GM23248 (cell line): Measurements from ENCODE around the gene TMEM178B. TPM values are rescaled to one million over a fixed set of nuclear protein-coding genes. Genes with fewer than 3 reads are reported as not detected.

ENCODE experiments used
- DNase-seq: peaks from one replicate; pipeline ENCODE4 v3.0.0-alpha.2; 2015
- H2AFZ ChIP-seq: fragments of 200-600 bp; sonication (generic); 2 replicates; pipeline ENCODE4 v1.6.1; 2016; ENCODE audit warnings: antibody characterized with exemption
- H3F3A ChIP-seq: fragments of 200-600 bp; sonication (generic); 2 replicates; pipeline ENCODE4 v1.6.1; 2016; ENCODE audit warnings: mild to moderate bottlenecking, antibody characterized with exemption, mixed run types; ENCODE audit not compliant: insufficient read depth
- H3K27ac ChIP-seq: fragments of 200-600 bp; sonication (generic); 2 replicates; pipeline ENCODE4 v1.5.1; 2016; ENCODE audit warnings: mild to moderate bottlenecking
- H3K27me3 ChIP-seq: fragments of 200-600 bp; sonication (generic); replicated peaks from 2 replicates; pipeline ENCODE4 v1.6.1; 2016; ENCODE audit warnings: mild to moderate bottlenecking; ENCODE audit not compliant: insufficient read depth
- H3K36me3 ChIP-seq: fragments of 200-600 bp; sonication (generic); 2 replicates; pipeline ENCODE4 v1.6.1; 2016; ENCODE audit warnings: low read depth, mild to moderate bottlenecking
- H3K4me1 ChIP-seq: fragments of 200-600 bp; sonication (generic); 2 replicates; pipeline ENCODE4 v1.6.1; 2016; ENCODE audit warnings: mild to moderate bottlenecking; ENCODE audit not compliant: insufficient read depth
- H3K4me2 ChIP-seq: fragments of 200-600 bp; sonication (generic); one replicate; pipeline ENCODE4 v1.6.1; 2016; ENCODE audit warnings: mild to moderate bottlenecking; ENCODE audit not compliant: unreplicated experiment
- H3K4me3 ChIP-seq: fragments of 200-600 bp; sonication (generic); 2 replicates; pipeline ENCODE4 v1.5.1; 2016; ENCODE audit warnings: mild to moderate bottlenecking
- H3K79me2 ChIP-seq: fragments of 200-600 bp; sonication (generic); 2 replicates; pipeline ENCODE4 v1.6.1; 2016; ENCODE audit warnings: mild to moderate bottlenecking; ENCODE audit not compliant: insufficient read depth
- H3K9ac ChIP-seq: fragments of 200-600 bp; sonication (generic); 2 replicates; pipeline ENCODE4 v1.6.1; 2016; ENCODE audit warnings: mild to moderate bottlenecking
- H3K9me2 ChIP-seq: fragments of 200-600 bp; sonication (generic); 2 replicates; pipeline ENCODE4 v1.6.1; 2016; ENCODE audit warnings: mixed run types, mild to moderate bottlenecking, moderate library complexity; ENCODE audit not compliant: insufficient read depth
- H3K9me3 ChIP-seq: fragments of 200-600 bp; sonication (generic); one replicate; pipeline ENCODE4 v1.6.1; 2017; ENCODE audit warnings: low read depth
- H4K20me1 ChIP-seq: fragments of 200-600 bp; sonication (generic); 2 replicates; pipeline ENCODE4 v1.6.0; 2016; ENCODE audit not compliant: insufficient read depth
- EZH2 ChIP-seq: fragments of 200-600 bp; sonication (generic); IDR thresholded peaks from 2 replicates; pipeline ENCODE4 v1.6.1; 2018; ENCODE audit warnings: antibody characterized with exemption, mild to moderate bottlenecking; ENCODE audit not compliant: insufficient read depth, poor library complexity, severe bottlenecking
- EZH2phosphoT487 ChIP-seq: fragments of 200-600 bp; sonication (generic); IDR thresholded peaks from 2 replicates; pipeline ENCODE4 v1.6.1; 2018; ENCODE audit warnings: antibody characterized with exemption, moderate library complexity, mild to moderate bottlenecking, low read depth; ENCODE audit not compliant: insufficient read depth
- WGBS, 2 experiments: methylation state at CpG; one replicate each; pipeline ENCODE4 v1.1.6; 2015 to 2017; ENCODE audit warnings: low lambda C conversion rate in 2 of 2, low coverage in 1 of 2; ENCODE audit errors: missing lambda C conversion rate in 2 of 2; 5-methylcytosine and 5-hydroxymethylcytosine counted together
- in situ Hi-C: fragments of 300-500 bp; cut with MboI; formaldehyde crosslinking; loops from 2 replicates; pipeline ENCODE4 v1.15.0; 2020
- polyA plus RNA-seq: library from polyadenylated mRNA; unstranded; fragments of >200 nt; fragmentation: Nextera tagmentation; extraction: Ambion mirVana; gene quantifications from 2 replicates; pipeline ENCODE4 v1.2.1, GENCODE V29; 2016
- total RNA-seq: library from RNA; depleted of rRNA; stranded (reverse); fragments of >200 nt; shearing (Covaris generic); gene quantifications from 2 replicates; pipeline ENCODE4 v1.2.3, GENCODE V29; 2014

TMEM178B gene
- total and polyA plus RNA-seq, 2 experiments from 2014 or later, result 0.05 to 0.22 TPM

- Histone ChIP-seq H3F3A (no peaks in the 10 kb centered on the region), H3K9me2 (no peaks in the 10 kb centered on the region), H3K4me3 (no peak overlapping the region), H2AFZ (no peak overlapping the region), H3K9me3 (no peaks in the 10 kb centered on the region), H3K36me3 (no peaks in the 10 kb centered on the region), H3K9ac (no peak overlapping the region), H4K20me1 (no peaks in the 10 kb centered on the region), H3K4me1 (no peaks in the 10 kb centered on the region), H3K4me2 (no peak overlapping the region), H3K27ac (no peak overlapping the region), H3K79me2 (no peaks in the 10 kb centered on the region), H3K27me3 (no peaks in the 10 kb centered on the region)
- TF ChIP-seq EZH2phosphoT487 (no peak), EZH2 (no peak)
- no peak for DNase-seq
- WGBS, 2 experiments, result 34 to 38% methylated on average over 5 of the region's 5 CpGs
- in situ Hi-C loops, result no loop called here
These were observed 371.1 kb downstream of the TMEM178B start for GRCh38 chr7:141444961-141445360.

DNA sequence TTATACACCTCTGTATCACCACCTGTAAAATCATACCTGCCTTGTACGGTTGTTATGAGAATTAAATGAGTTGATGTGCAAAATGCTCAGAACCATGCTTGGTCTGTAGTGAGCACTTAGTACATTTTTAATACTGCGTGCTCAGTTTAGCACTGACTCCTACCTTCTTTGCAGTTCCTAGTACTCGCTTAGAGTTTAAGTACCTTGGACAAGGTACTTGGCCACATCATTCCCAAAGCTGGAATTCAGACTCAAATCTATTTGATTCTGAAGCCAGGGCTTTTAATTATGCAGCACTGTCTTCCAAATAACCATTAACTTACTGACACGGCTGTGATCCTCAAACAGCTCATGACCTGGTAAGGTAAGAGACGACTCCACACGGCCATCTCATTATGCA lies 377.4 kb downstream of the TMEM178B start:
- Histone ChIP-seq H2AFZ (no peak overlapping the region), H3K4me2 (no peak overlapping the region), H3K9me2 (no peaks in the 10 kb centered on the region), H3K36me3 (no peaks in the 10 kb centered on the region), H3K9me3 (no peaks in the 10 kb centered on the region), H3K4me3 (no peak overlapping the region), H3K79me2 (no peaks in the 10 kb centered on the region), H3K4me1 (no peaks in the 10 kb centered on the region), H3F3A (no peaks in the 10 kb centered on the region), H3K27me3 (no peaks in the 10 kb centered on the region), H3K27ac (no peak overlapping the region), H3K9ac (no peak overlapping the region), H4K20me1 (no peaks in the 10 kb centered on the region)
- in situ Hi-C loops, result no loop called here
- no peak for DNase-seq
- no peak for TF ChIP-seq EZH2phosphoT487
- TF ChIP-seq EZH2, result no peak
- WGBS, 2 experiments, result 22 to 24% methylated on average over 6 of the region's 6 CpGs

DNA sequence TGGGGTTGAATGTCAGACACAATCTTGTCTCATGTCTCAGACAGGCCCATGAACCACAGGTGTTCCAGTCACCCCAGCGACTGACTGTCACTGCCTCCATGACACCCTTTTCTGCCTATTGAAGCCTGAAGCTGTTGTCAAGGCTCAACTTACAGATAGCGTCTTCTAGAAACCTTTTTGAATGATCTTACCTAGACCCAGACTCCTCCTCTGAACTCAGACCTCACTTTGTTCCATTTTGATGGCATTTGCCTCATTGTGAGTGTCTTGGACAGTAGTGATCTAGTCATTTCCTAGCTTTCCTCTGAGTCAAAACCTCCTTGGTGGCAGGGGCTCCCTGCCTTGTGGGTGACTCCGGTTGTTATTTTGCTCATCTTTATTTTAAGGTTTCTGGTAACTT lies 379.0 kb downstream of the TMEM178B start:
- Histone ChIP-seq H2AFZ (no peak overlapping the region), H3K27me3 (no peaks in the 10 kb centered on the region), H4K20me1 (no peaks in the 10 kb centered on the region), H3K9ac (no peak overlapping the region), H3K4me3 (no peak overlapping the region), H3K4me1 (no peaks in the 10 kb centered on the region), H3K79me2 (no peaks in the 10 kb centered on the region), H3K36me3 (no peaks in the 10 kb centered on the region), H3K9me3 (no peaks in the 10 kb centered on the region), H3K27ac (no peak overlapping the region), H3F3A (no peaks in the 10 kb centered on the region), H3K9me2 (no peaks in the 10 kb centered on the region), H3K4me2 (no peak overlapping the region)
- in situ Hi-C loops, result no loop called here
- 22 to 31% methylated on average over 3 of the region's 3 CpGs for WGBS, 2 experiments
- DNase-seq, result no peak
- no peak for TF ChIP-seq EZH2phosphoT487
- no peak for TF ChIP-seq EZH2

DNA sequence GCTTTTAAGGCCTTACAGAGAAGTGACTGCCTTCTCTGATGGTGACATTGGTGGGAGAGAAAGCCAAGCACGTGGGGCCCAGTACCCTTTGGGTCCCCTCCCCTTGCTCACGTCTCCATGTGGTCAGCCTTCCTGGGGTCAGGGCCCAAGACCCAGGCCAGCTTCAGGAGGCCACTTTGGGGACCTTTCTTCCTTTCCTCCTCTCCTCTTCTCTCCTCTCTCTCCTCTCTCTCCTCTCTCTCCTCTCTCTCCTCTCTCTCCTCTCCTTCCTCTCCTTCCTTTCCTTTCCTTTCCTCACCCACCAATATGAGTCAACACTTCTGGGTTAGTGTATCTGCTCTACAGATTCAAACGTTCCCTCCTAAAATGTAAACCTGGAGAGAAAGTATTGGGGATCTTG lies 380.5 kb downstream of the TMEM178B start:
- H2AFZ ChIP-seq, result no peak overlapping the region
- in situ Hi-C loops, result no loop called here
- 3 to 5% methylated on average over 3 of the region's 3 CpGs for WGBS, 2 experiments

DNA sequence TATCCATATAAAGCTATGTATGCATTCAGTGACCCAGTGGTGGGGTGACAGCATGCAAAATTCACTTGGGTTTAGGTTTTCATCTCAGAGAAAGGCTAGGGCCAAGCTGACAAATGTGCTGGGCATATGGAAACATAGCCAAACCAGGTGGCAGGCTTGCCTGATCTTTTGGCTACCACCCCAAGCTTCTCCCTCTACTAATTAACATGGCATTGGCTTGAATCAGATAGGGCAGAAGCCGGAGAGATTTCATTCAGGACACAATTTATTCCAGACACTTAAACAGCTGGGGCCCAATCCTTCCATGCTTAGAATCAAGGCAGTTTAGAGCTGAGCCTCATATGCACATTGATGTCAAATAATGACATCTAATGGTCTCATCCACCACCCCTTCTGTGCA lies 381.9 kb downstream of the TMEM178B start:
- no peak for TF ChIP-seq EZH2phosphoT487
- TF ChIP-seq EZH2, result no peak
- 21 to 45% methylated on average over 1 of the region's 1 CpG for WGBS, 2 experiments
- no peaks in the 10 kb centered on the region for H3K4me1 ChIP-seq
- H3K79me2 ChIP-seq, result no peaks in the 10 kb centered on the region
- no peak overlapping the region for H2AFZ ChIP-seq
- H3K9ac ChIP-seq, result no peak overlapping the region
- no peaks in the 10 kb centered on the region for H3F3A ChIP-seq
- H3K4me3 ChIP-seq, result no peak overlapping the region
- no peak overlapping the region for H3K4me2 ChIP-seq
- in situ Hi-C loops, result no loop called here
- no peak overlapping the region for H3K27ac ChIP-seq
- DNase-seq, result no peak
- no peaks in the 10 kb centered on the region for H3K9me3 ChIP-seq
- H3K27me3 ChIP-seq, result no peaks in the 10 kb centered on the region
- H3K9me2 ChIP-seq, result no peaks in the 10 kb centered on the region
- H4K20me1 ChIP-seq, result no peaks in the 10 kb centered on the region
- no peaks in the 10 kb centered on the region for H3K36me3 ChIP-seq

More for the DNA sequence above, 380.5 kb downstream of the TMEM178B start:
- H3K9me2 ChIP-seq, result no peaks in the 10 kb centered on the region
- no peaks in the 10 kb centered on the region for H4K20me1 ChIP-seq
- H3K9me3 ChIP-seq, result no peaks in the 10 kb centered on the region
- H3K27me3 ChIP-seq, result no peaks in the 10 kb centered on the region
- TF ChIP-seq EZH2phosphoT487 (no peak), EZH2 (no peak)
- no peak overlapping the region for H3K4me2 ChIP-seq
- H3F3A ChIP-seq, result no peaks in the 10 kb centered on the region
- no peaks in the 10 kb centered on the region for H3K79me2 ChIP-seq
- H3K27ac ChIP-seq, result no peak overlapping the region
- no peak for DNase-seq
- no peak overlapping the region for H3K9ac ChIP-seq
- no peak overlapping the region for H3K4me3 ChIP-seq
- no peaks in the 10 kb centered on the region for H3K36me3 ChIP-seq
- no peaks in the 10 kb centered on the region for H3K4me1 ChIP-seq
